OCI-LY1 (cell line): Measurements from ENCODE around the gene NEURL1.

Source experiments
- CTCF ChIP-seq: fragments of 200-600 bp; sonication (generic), shearing (Covaris generic); IDR thresholded peaks from 2 replicates; pipeline ENCODE4 v1.5.1; 2017; ENCODE audit warnings: mild to moderate bottlenecking, antibody characterized with exemption, low read length, moderate library complexity, mixed read lengths
- EZH2 ChIP-seq: fragments of 200-600 bp; sonication (generic), shearing (Covaris generic); IDR thresholded peaks from 2 replicates; pipeline ENCODE4 v1.8.0; 2017; ENCODE audit warnings: borderline replicate concordance, mixed run types, mild to moderate bottlenecking, antibody characterized with exemption, low read length, moderate library complexity, mixed read lengths

- TF ChIP-seq CTCF, result no peak
- TF ChIP-seq EZH2, result no peak
These were observed 106.4 kb downstream of the NEURL1 start for GRCh38 chr10:103599907-103600306.
